ENCODE results near the gene SALL4.
"Not testable (repeated sequence)": the region's sequence is repeated elsewhere in the genome, so short reads cannot be mapped to it uniquely, and the experiment has no call there.

SALL4 gene

GRCh38 chr20:51738877-51739447, 63.4 kb downstream of the SALL4 start:
- no peak overlapping the region for H3K9ac ChIP-seq (ENCODE audit: low read length)
- H3K27me3 ChIP-seq (ENCODE audit: control insufficient read depth in 1 of 2, insufficient read depth in 1 of 2, low read length in 2 of 2), result no peaks in the 10 kb centered on the region
- H3K14ac ChIP-seq (ENCODE audit: low read length in 2 of 2), result no peak overlapping the region
- H3K4me1 ChIP-seq (ENCODE audit: control insufficient read depth, insufficient read depth, low read depth, low read length), result peaks cover 10% of the 10 kb centered on the region
- H3K27ac ChIP-seq (ENCODE audit: low read length, poor library complexity, severe bottlenecking), result no peak overlapping the region
- no peaks in the 10 kb centered on the region for H3K9me3 ChIP-seq (ENCODE audit: control insufficient read depth, low read length)
- no peak overlapping the region for H3K4me3 ChIP-seq (ENCODE audit: insufficient read depth in 1 of 2, low read depth in 1 of 2, low read length in 2 of 2)
- H3K4ac ChIP-seq (ENCODE audit: low read depth in 1 of 2, low read length in 2 of 2), result no peak overlapping the region
- H4K91ac ChIP-seq (ENCODE audit: low read length), result no peak overlapping the region
- no peak overlapping the region for H2BK12ac ChIP-seq (ENCODE audit: low read length in 2 of 2)
- H2BK5ac ChIP-seq (ENCODE audit: low read depth, low read length, poor library complexity, severe bottlenecking), result no peak overlapping the region
- H3K4me2 ChIP-seq (ENCODE audit: low read length, poor library complexity, severe bottlenecking), result no peak overlapping the region
- 98% methylated on average over 12 of the region's 12 CpGs for WGBS
- H2AFZ ChIP-seq (ENCODE audit: low read depth, low read length), result no peak overlapping the region
- peak overlapping the region in 1 of 2 experiments; percentile 14 for H3K18ac ChIP-seq (ENCODE audit: low read depth in 1 of 2, low read length in 2 of 2)
- no peak for DNase-seq
- no peak overlapping the region for H2BK120ac ChIP-seq (ENCODE audit: low read depth, low read length)
- H2BK15ac ChIP-seq (ENCODE audit: low read depth, poor library complexity, severe bottlenecking), result no peak overlapping the region
- no peak overlapping the region for H3K23ac ChIP-seq (ENCODE audit: low read length in 2 of 2)
- no peak overlapping the region for H4K8ac ChIP-seq (ENCODE audit: low read length)
- no peaks in the 10 kb centered on the region for H3K36me3 ChIP-seq (ENCODE audit: control insufficient read depth in 1 of 2, insufficient read depth in 2 of 2, low read depth in 1 of 2, low read length in 2 of 2)
- peaks cover 26% of the 10 kb centered on the region for H3K79me1 ChIP-seq (replicated peaks; ENCODE audit: low read length, poor library complexity, severe bottlenecking)
- no peak overlapping the region for H2AK5ac ChIP-seq (ENCODE audit: low read length, severe bottlenecking)

DNA sequence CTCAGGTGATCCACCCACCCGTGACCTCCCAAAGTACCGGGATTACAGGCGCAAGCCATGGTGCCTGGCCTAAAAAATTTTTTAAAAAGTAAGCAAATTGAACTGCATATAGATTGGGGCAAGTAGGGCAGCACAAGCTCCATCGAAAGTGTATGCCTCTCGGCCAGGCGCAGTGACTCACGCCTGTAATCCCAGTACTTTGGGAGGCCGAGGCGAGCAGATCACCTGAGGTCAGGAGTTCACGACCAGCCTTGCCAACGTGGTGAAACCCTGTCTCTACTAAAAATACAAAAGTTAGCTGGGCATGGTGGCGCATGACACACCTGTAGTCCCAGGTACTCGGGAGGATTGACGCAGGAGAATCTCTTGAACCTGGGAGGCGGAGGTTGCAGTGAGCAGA, 64.1 kb downstream of the SALL4 start:
- 95% methylated on average over 15 of the region's 15 CpGs for WGBS
- not testable (repeated sequence) for H2BK12ac ChIP-seq (ENCODE audit: low read length in 2 of 2); H2AFZ ChIP-seq (ENCODE audit: low read depth, low read length); H3K27me3 ChIP-seq (ENCODE audit: control insufficient read depth in 1 of 2, insufficient read depth in 1 of 2, low read length in 2 of 2); H3K4ac ChIP-seq (ENCODE audit: low read depth in 1 of 2, low read length in 2 of 2); H3K27ac ChIP-seq (ENCODE audit: low read length, poor library complexity, severe bottlenecking); H2BK15ac ChIP-seq (ENCODE audit: low read depth, poor library complexity, severe bottlenecking); H3K23ac ChIP-seq (ENCODE audit: low read length in 2 of 2); H4K8ac ChIP-seq (ENCODE audit: low read length); H4K91ac ChIP-seq (ENCODE audit: low read length); H2BK5ac ChIP-seq (ENCODE audit: low read depth, low read length, poor library complexity, severe bottlenecking); H3K9ac ChIP-seq (ENCODE audit: low read length); H2AK5ac ChIP-seq (ENCODE audit: low read length, severe bottlenecking); H3K18ac ChIP-seq (ENCODE audit: low read depth in 1 of 2, low read length in 2 of 2); H3K36me3 ChIP-seq (ENCODE audit: control insufficient read depth in 1 of 2, insufficient read depth in 2 of 2, low read depth in 1 of 2, low read length in 2 of 2); H3K4me2 ChIP-seq (ENCODE audit: low read length, poor library complexity, severe bottlenecking); H3K9me3 ChIP-seq (ENCODE audit: control insufficient read depth, low read length); H2BK120ac ChIP-seq (ENCODE audit: low read depth, low read length); DNase-seq; H3K14ac ChIP-seq (ENCODE audit: low read length in 2 of 2); H3K4me1 ChIP-seq (ENCODE audit: control insufficient read depth, insufficient read depth, low read depth, low read length); H3K4me3 ChIP-seq (ENCODE audit: insufficient read depth in 1 of 2, low read depth in 1 of 2, low read length in 2 of 2)
- H3K79me1 ChIP-seq (replicated peaks; ENCODE audit: low read length, poor library complexity, severe bottlenecking), result peaks cover 29% of the 10 kb centered on the region

- Histone ChIP-seq H2BK15ac (ENCODE audit: low read depth, poor library complexity, severe bottlenecking) (no peak overlapping the region), H3K9ac (ENCODE audit: low read length) (no peak overlapping the region), H3K79me1 (replicated peaks; ENCODE audit: low read length, poor library complexity, severe bottlenecking) (peaks cover 26% of the 10 kb centered on the region), H2BK120ac (ENCODE audit: low read depth, low read length) (no peak overlapping the region), H3K4me3 (ENCODE audit: insufficient read depth in 1 of 2, low read depth in 1 of 2, low read length in 2 of 2) (no peak overlapping the region), H3K36me3 (ENCODE audit: control insufficient read depth in 1 of 2, insufficient read depth in 2 of 2, low read depth in 1 of 2, low read length in 2 of 2) (no peaks in the 10 kb centered on the region), H3K18ac (ENCODE audit: low read depth in 1 of 2, low read length in 2 of 2) (no peak overlapping the region), H2BK5ac (ENCODE audit: low read depth, low read length, poor library complexity, severe bottlenecking) (no peak overlapping the region), H3K4me1 (ENCODE audit: control insufficient read depth, insufficient read depth, low read depth, low read length) (peaks cover 4% of the 10 kb centered on the region), H2BK12ac (ENCODE audit: low read length in 2 of 2) (no peak overlapping the region), H2AK5ac (ENCODE audit: low read length, severe bottlenecking) (no peak overlapping the region), H3K27me3 (ENCODE audit: control insufficient read depth in 1 of 2, insufficient read depth in 1 of 2, low read length in 2 of 2) (no peaks in the 10 kb centered on the region), H3K14ac (ENCODE audit: low read length in 2 of 2) (no peak overlapping the region), H3K23ac (ENCODE audit: low read length in 2 of 2) (no peak overlapping the region), H3K4ac (ENCODE audit: low read depth in 1 of 2, low read length in 2 of 2) (no peak overlapping the region), H3K9me3 (ENCODE audit: control insufficient read depth, low read length) (no peaks in the 10 kb centered on the region), H3K27ac (ENCODE audit: low read length, poor library complexity, severe bottlenecking) (no peak overlapping the region), H3K4me2 (ENCODE audit: low read length, poor library complexity, severe bottlenecking) (no peak overlapping the region), H4K8ac (ENCODE audit: low read length) (no peak overlapping the region), H2AFZ (ENCODE audit: low read depth, low read length) (no peak overlapping the region), H4K91ac (ENCODE audit: low read length) (no peak overlapping the region)
- 77% methylated on average over 5 of the region's 5 CpGs for WGBS
- DNase-seq, result no peak
Measured at GRCh38 chr20:51736947-51737346, 65.4 kb downstream of the SALL4 start.

GRCh38 chr20:51735728-51736600, 66.4 kb downstream of the SALL4 start:
- H2AFZ ChIP-seq (ENCODE audit: low read depth, low read length), result no peak overlapping the region
- peaks cover 24% of the 10 kb centered on the region for H3K79me1 ChIP-seq (replicated peaks; ENCODE audit: low read length, poor library complexity, severe bottlenecking)
- no peaks in the 10 kb centered on the region for H3K27me3 ChIP-seq (ENCODE audit: control insufficient read depth in 1 of 2, insufficient read depth in 1 of 2, low read length in 2 of 2)
- no peak overlapping the region for H3K23ac ChIP-seq (ENCODE audit: low read length in 2 of 2)
- H2BK12ac ChIP-seq (ENCODE audit: low read length in 2 of 2), result no peak overlapping the region
- H3K9me3 ChIP-seq (ENCODE audit: control insufficient read depth, low read length), result no peaks in the 10 kb centered on the region
- no peak overlapping the region for H2AK5ac ChIP-seq (ENCODE audit: low read length, severe bottlenecking)
- no peak for DNase-seq
- no peak overlapping the region for H4K8ac ChIP-seq (ENCODE audit: low read length)
- no peak overlapping the region for H3K4ac ChIP-seq (ENCODE audit: low read depth in 1 of 2, low read length in 2 of 2)
- H3K36me3 ChIP-seq (ENCODE audit: control insufficient read depth in 1 of 2, insufficient read depth in 2 of 2, low read depth in 1 of 2, low read length in 2 of 2), result no peaks in the 10 kb centered on the region
- WGBS, result 91% methylated on average over 11 of the region's 11 CpGs
- H3K4me1 ChIP-seq (ENCODE audit: control insufficient read depth, insufficient read depth, low read depth, low read length), result peaks cover 8% of the 10 kb centered on the region
- no peak overlapping the region for H3K18ac ChIP-seq (ENCODE audit: low read depth in 1 of 2, low read length in 2 of 2)
- no peak overlapping the region for H3K4me3 ChIP-seq (ENCODE audit: insufficient read depth in 1 of 2, low read depth in 1 of 2, low read length in 2 of 2)
- no peak overlapping the region for H4K91ac ChIP-seq (ENCODE audit: low read length)
- H3K14ac ChIP-seq (ENCODE audit: low read length in 2 of 2), result peak overlapping the region in 1 of 2 experiments; percentile 26
- H3K4me2 ChIP-seq (ENCODE audit: low read length, poor library complexity, severe bottlenecking), result no peak overlapping the region
- H2BK120ac ChIP-seq (ENCODE audit: low read depth, low read length), result no peak overlapping the region
- no peak overlapping the region for H3K27ac ChIP-seq (ENCODE audit: low read length, poor library complexity, severe bottlenecking)
- no peak overlapping the region for H2BK5ac ChIP-seq (ENCODE audit: low read depth, low read length, poor library complexity, severe bottlenecking)
- no peak overlapping the region for H2BK15ac ChIP-seq (ENCODE audit: low read depth, poor library complexity, severe bottlenecking)
- no peak overlapping the region for H3K9ac ChIP-seq (ENCODE audit: low read length)

All from mesenchymal stem cell (in vitro differentiated cells and primary cell).